NCI-H146 treated with DMSO at 0.1 percent for 48 hours (cell line): Measurements from ENCODE around the gene PCBP3.
"Not testable (repeated sequence)": the region's sequence is repeated elsewhere in the genome, so short reads cannot be mapped to it uniquely, and the experiment has no call there.

Experiments used
- DNase-seq: peaks from one replicate; lab custom pipeline; 2025; ENCODE audit not compliant: unreplicated experiment; lab: John Stamatoyannopoulos, UW

Gene PCBP3

GRCh38 chr21:45612665-45613019 is 30.9 kb upstream of the PCBP3 start:
- DNase-seq = not testable (repeated sequence)

GRCh38 chr21:45613396-45613795 is 30.1 kb upstream of the PCBP3 start:
- DNase-seq = no peak

GRCh38 chr21:45613881-45614280 is 29.6 kb upstream of the PCBP3 start:
- no peak for DNase-seq

GRCh38 chr21:45615145-45615711 is 28.3 kb upstream of the PCBP3 start:
- DNase-seq = no peak

GRCh38 chr21:45617021-45617921 is 26.3 kb upstream of the PCBP3 start:
- no peak for DNase-seq

GRCh38 chr21:45618287-45618686 is 25.2 kb upstream of the PCBP3 start:
- no peak for DNase-seq

GRCh38 chr21:45618846-45619485 is 24.6 kb upstream of the PCBP3 start:
- DNase-seq = no peak

GRCh38 chr21:45620201-45620923 is 23.2 kb upstream of the PCBP3 start:
- DNase-seq = no peak

GRCh38 chr21:45621435-45622331 is 21.8 kb upstream of the PCBP3 start:
- not testable (repeated sequence) for DNase-seq

GRCh38 chr21:45622416-45623097 is 21.0 kb upstream of the PCBP3 start:
- DNase-seq = no peak

- DNase-seq = no peak
Measured at GRCh38 chr21:45623436-45623835, 20.1 kb upstream of the PCBP3 start.

GRCh38 chr21:45626127-45626526 is 17.4 kb upstream of the PCBP3 start:
- DNase-seq = not testable (repeated sequence)

- DNase-seq = no peak
Measured at GRCh38 chr21:45629046-45629981, 14.2 kb upstream of the PCBP3 start.

GRCh38 chr21:45630066-45630694 is 13.3 kb upstream of the PCBP3 start:
- DNase-seq = no peak

- DNase-seq = no peak
Measured at GRCh38 chr21:45630876-45631275, 12.6 kb upstream of the PCBP3 start.

- no peak for DNase-seq
Measured at GRCh38 chr21:45631540-45631939, 12.0 kb upstream of the PCBP3 start.

- DNase-seq = no peak
Measured at GRCh38 chr21:45632160-45632559, 11.4 kb upstream of the PCBP3 start.

GRCh38 chr21:45632637-45633251 is 10.8 kb upstream of the PCBP3 start:
- no peak for DNase-seq
